Activated naive CD4-positive, alpha-beta T cell treated with anti-CD3 and anti-CD28 coated beads, Interleukin-2, amount 10 ng/mL, durations not matched to agents 7 days and 5 days (primary cell): ENCODE results near the gene CARD10.

Experiments used
- CTCF ChIA-PET: fragments of 350-600 bp; sonication (Branson Sonifier 250); formaldehyde crosslinking; loops from one replicate; lab custom pipeline; 2021; ENCODE audit warnings: antibody characterized with exemption; lab: Charles Lee
- DNase-seq: peaks from one replicate; pipeline ENCODE4 v3.0.0-alpha.2; 2020
- H3K27ac Mint-ChIP-seq: one replicate; pipeline ENCODE4 v1.8.0; 2021; ENCODE audit warnings: mild to moderate bottlenecking, moderate library complexity, mixed read lengths
- H3K27me3 Mint-ChIP-seq: one replicate; pipeline ENCODE4 v1.8.0; 2021; ENCODE audit warnings: mild to moderate bottlenecking, mixed read lengths
- H3K36me3 Mint-ChIP-seq: one replicate; pipeline ENCODE4 v1.8.0; 2021; ENCODE audit warnings: mixed read lengths
- H3K4me1 Mint-ChIP-seq: one replicate; pipeline ENCODE4 v1.8.0; 2021; ENCODE audit warnings: mixed read lengths
- H3K4me3 Mint-ChIP-seq: one replicate; pipeline ENCODE4 v1.8.0; 2021; ENCODE audit warnings: mild to moderate bottlenecking, moderate library complexity, mixed read lengths
- H3K9me3 Mint-ChIP-seq: one replicate; pipeline ENCODE4 v1.8.0; 2021; ENCODE audit warnings: mixed read lengths

The CARD10 gene

GRCh38 chr22:37461961-37462360, 57.3 kb downstream of the CARD10 start:
- no peak for DNase-seq
- H3K27ac Mint-ChIP-seq, result no peak overlapping the region
- no peaks in the 10 kb centered on the region for H3K27me3 Mint-ChIP-seq
- CTCF ChIA-PET, result no interaction called here
- peaks cover 2% of the 10 kb centered on the region for H3K4me1 Mint-ChIP-seq
- no peak overlapping the region for H3K4me3 Mint-ChIP-seq
- peaks cover 28% of the 10 kb centered on the region for H3K36me3 Mint-ChIP-seq
- no peaks in the 10 kb centered on the region for H3K9me3 Mint-ChIP-seq

GRCh38 chr22:37460684-37461083, 58.5 kb downstream of the CARD10 start:
- CTCF ChIA-PET, result interaction anchor here (0.6 kb wide), 1 partner anchor 9 kb away, joined by 3 read pairs; no protein-coding TSS in a partner anchor

GRCh38 chr22:37459206-37459605, 60.0 kb downstream of the CARD10 start:
- no peak for DNase-seq
- no peaks in the 10 kb centered on the region for H3K4me1 Mint-ChIP-seq
- no peak overlapping the region for H3K27ac Mint-ChIP-seq
- peaks cover 3% of the 10 kb centered on the region for H3K27me3 Mint-ChIP-seq
- CTCF ChIA-PET, result interaction anchor here (1.0 to 5.6 kb wide), 11 partner anchors 12 to 260 kb away, joined by 3 to 74 read pairs (median 6); no protein-coding TSS in a partner anchor
- H3K36me3 Mint-ChIP-seq, result peaks cover 16% of the 10 kb centered on the region
- no peak overlapping the region for H3K4me3 Mint-ChIP-seq
- H3K9me3 Mint-ChIP-seq, result no peaks in the 10 kb centered on the region

More at GRCh38 chr22:37460684-37461083, 58.5 kb downstream of the CARD10 start:
- Mint-ChIP-seq H3K9me3 (no peaks in the 10 kb centered on the region), H3K4me1 (peaks cover 2% of the 10 kb centered on the region), H3K4me3 (no peak overlapping the region), H3K27me3 (no peaks in the 10 kb centered on the region), H3K36me3 (peaks cover 22% of the 10 kb centered on the region), H3K27ac (no peak overlapping the region)
- DNase-seq, result no peak

GRCh38 chr22:37457093-37457893, 61.9 kb downstream of the CARD10 start:
- Mint-ChIP-seq H3K4me1 (no peaks in the 10 kb centered on the region), H3K27me3 (peaks cover 9% of the 10 kb centered on the region), H3K4me3 (no peak overlapping the region), H3K9me3 (no peaks in the 10 kb centered on the region), H3K36me3 (peaks cover 9% of the 10 kb centered on the region), H3K27ac (no peak overlapping the region)
- CTCF ChIA-PET, result interaction anchor here (0.5 to 5.6 kb wide), 18 partner anchors 8 to 258 kb away, joined by 3 to 74 read pairs (median 4); no protein-coding TSS in a partner anchor
- DNase-seq, result peak; percentile 92

DNA sequence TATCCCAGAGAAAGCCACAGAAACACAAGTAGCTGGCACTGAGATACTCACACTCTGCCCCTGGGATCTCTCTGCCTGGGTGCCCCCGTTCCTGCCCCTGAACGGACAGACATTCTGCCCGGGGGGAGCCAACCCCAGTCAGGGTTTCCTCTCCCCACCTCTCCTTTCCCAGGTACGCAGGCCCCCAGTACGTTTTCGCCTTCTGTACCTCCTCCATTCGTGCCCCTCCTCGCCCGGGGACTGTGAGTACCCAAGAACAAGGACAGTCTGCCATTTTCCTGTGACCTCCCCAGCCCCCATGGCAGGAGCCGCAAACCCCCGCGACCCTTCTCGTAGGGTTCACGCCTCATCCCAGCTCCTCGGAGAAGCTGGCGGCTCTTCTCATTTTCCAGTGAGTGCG, 62.9 kb downstream of the CARD10 start:
- H3K27ac Mint-ChIP-seq, result no peak overlapping the region
- CTCF ChIA-PET, result interaction anchor here (0.7 to 5.6 kb wide), 7 partner anchors 25 to 218 kb away, joined by 3 to 74 read pairs (median 4); no protein-coding TSS in a partner anchor
- H3K36me3 Mint-ChIP-seq, result peaks cover 6% of the 10 kb centered on the region
- peaks cover 9% of the 10 kb centered on the region for H3K27me3 Mint-ChIP-seq
- H3K4me3 Mint-ChIP-seq, result no peak overlapping the region
- H3K9me3 Mint-ChIP-seq, result no peaks in the 10 kb centered on the region
- DNase-seq, result no peak
- no peaks in the 10 kb centered on the region for H3K4me1 Mint-ChIP-seq

DNA sequence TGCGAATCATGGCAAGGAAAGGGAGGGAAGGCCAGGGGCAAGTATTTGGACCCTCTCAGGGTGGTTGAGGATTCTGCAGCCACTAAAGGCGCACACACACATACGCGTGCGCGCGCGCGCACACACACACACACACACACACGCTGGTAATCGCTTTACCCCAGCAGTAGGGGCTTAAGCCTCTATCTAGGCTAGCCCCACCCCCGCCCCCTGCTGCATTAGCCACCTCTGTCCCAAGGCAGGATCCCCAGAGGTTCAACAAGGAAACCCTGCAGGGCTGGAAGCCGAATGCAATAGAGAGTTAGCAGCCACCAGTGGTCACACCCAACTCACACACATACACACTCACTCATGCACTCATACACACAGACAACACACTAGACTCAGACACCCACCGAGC, 63.3 kb downstream of the CARD10 start:
- Mint-ChIP-seq H3K4me1 (peaks cover 2% of the 10 kb centered on the region), H3K27me3 (peaks cover 9% of the 10 kb centered on the region), H3K27ac (no peak overlapping the region), H3K36me3 (peaks cover 6% of the 10 kb centered on the region), H3K9me3 (no peaks in the 10 kb centered on the region), H3K4me3 (no peak overlapping the region)
- CTCF ChIA-PET, result interaction anchor here (0.8 to 5.6 kb wide), 5 partner anchors 25 to 218 kb away, joined by 3 to 74 read pairs (median 18); no protein-coding TSS in a partner anchor
- DNase-seq, result no peak

- peaks cover 9% of the 10 kb centered on the region for H3K27me3 Mint-ChIP-seq
Measured at GRCh38 chr22:37454857-37455686, 64.1 kb downstream of the CARD10 start.

GRCh38 chr22:37453696-37454095, 65.5 kb downstream of the CARD10 start:
- no peak for DNase-seq
- Mint-ChIP-seq H3K4me3 (no peak overlapping the region), H3K27me3 (peaks cover 9% of the 10 kb centered on the region), H3K9me3 (no peaks in the 10 kb centered on the region), H3K27ac (no peak overlapping the region), H3K36me3 (no peaks in the 10 kb centered on the region), H3K4me1 (peaks cover 12% of the 10 kb centered on the region)
- CTCF ChIA-PET, result interaction anchor here (1.0 to 1.2 kb wide), 2 partner anchors 186 to 193 kb away, joined by 3 read pairs; no protein-coding TSS in a partner anchor

More at GRCh38 chr22:37454857-37455686, 64.1 kb downstream of the CARD10 start:
- no peaks in the 10 kb centered on the region for H3K9me3 Mint-ChIP-seq
- peaks cover 10% of the 10 kb centered on the region for H3K4me1 Mint-ChIP-seq
- peaks cover 5% of the 10 kb centered on the region for H3K36me3 Mint-ChIP-seq
- no peak overlapping the region for H3K4me3 Mint-ChIP-seq
- CTCF ChIA-PET, result interaction anchor here (4.2 to 5.6 kb wide), 2 partner anchors 139 to 188 kb away, joined by 18 to 74 read pairs; no protein-coding TSS in a partner anchor
- no peak overlapping the region for H3K27ac Mint-ChIP-seq
- no peak for DNase-seq

DNA sequence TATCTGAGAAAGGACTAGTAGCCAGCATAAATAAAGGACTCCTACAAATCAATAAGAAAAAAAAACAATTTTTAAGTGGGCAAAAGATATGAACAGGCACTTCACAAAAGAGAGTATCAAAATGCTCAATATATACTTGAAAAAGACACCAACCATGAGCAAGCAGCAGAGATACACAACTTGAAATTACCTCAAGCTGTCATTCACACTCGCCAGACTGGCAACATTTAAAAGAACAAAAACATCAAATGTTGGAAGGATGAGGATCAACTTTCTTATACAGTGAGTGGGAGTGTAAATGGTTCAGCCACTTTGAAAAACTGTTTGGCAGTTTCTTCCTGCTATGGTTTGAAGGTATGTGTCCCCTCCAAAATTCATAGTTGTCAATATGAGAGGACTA, 68.0 kb downstream of the CARD10 start:
- Mint-ChIP-seq H3K27ac (peak overlapping the region; percentile 71), H3K9me3 (no peaks in the 10 kb centered on the region), H3K27me3 (peaks cover 23% of the 10 kb centered on the region), H3K4me3 (no peak overlapping the region), H3K36me3 (no peaks in the 10 kb centered on the region), H3K4me1 (peaks cover 12% of the 10 kb centered on the region)
- CTCF ChIA-PET, result interaction anchor here (1.3 kb wide), 1 partner anchor 21 kb away, joined by 3 read pairs; no protein-coding TSS in a partner anchor
- DNase-seq, result no peak

DNA sequence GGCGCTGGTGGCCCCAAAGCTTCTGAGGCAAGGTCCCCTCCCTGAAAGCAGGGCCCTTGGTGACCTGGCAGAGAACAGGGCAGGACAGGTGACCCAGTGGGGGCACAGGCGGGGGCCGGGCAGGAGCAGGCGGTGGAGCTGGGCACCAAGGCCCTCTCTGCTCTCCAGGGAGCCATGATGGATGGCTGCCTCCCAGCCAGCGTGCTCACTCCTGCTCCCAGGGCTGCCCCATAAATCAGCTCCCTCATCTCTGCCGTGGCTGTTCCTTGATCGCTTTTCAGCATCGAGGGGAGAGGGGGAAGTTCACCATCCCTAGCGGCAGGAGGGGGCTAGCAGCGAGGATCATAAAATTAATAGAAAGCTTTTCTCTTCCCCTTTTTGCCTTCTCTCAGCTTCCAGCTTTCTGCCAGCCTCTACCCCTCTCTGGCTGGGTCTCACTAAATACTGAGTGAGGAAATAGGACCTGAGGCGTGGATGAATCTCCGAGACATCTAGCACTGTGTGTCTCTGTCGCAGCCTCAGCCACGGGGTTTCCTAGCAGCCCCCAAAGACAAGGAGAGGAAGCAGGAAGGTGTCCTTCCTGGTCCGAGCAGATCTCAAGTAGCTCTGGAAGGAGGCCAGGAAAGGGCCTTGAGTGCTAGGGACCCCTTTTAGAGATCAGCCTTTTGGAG, 69.7 kb downstream of the CARD10 start:
- Mint-ChIP-seq H3K27me3 (peaks cover 23% of the 10 kb centered on the region), H3K27ac (no peak overlapping the region), H3K9me3 (no peaks in the 10 kb centered on the region), H3K36me3 (no peaks in the 10 kb centered on the region), H3K4me1 (peaks cover 12% of the 10 kb centered on the region), H3K4me3 (no peak overlapping the region)
- CTCF ChIA-PET, result interaction anchor here (1.0 to 1.6 kb wide), 4 partner anchors 9 to 189 kb away, joined by 4 to 9 read pairs (median 6); no protein-coding TSS in a partner anchor
- DNase-seq, result no peak

GRCh38 chr22:37448516-37449127, 70.6 kb downstream of the CARD10 start:
- Mint-ChIP-seq H3K27ac (no peak overlapping the region), H3K9me3 (no peaks in the 10 kb centered on the region), H3K4me1 (peaks cover 12% of the 10 kb centered on the region), H3K27me3 (peaks cover 16% of the 10 kb centered on the region), H3K4me3 (no peak overlapping the region), H3K36me3 (no peaks in the 10 kb centered on the region)
- CTCF ChIA-PET, result interaction anchor here (1.0 to 1.6 kb wide), 2 partner anchors 9 to 20 kb away, joined by 4 to 9 read pairs; no protein-coding TSS in a partner anchor
- DNase-seq, result no peak

GRCh38 chr22:37445501-37445900, 73.7 kb downstream of the CARD10 start:
- no peak for DNase-seq
- H3K4me3 Mint-ChIP-seq, result no peak overlapping the region
- peaks cover 2% of the 10 kb centered on the region for H3K36me3 Mint-ChIP-seq
- CTCF ChIA-PET, result interaction anchor here (1.0 kb wide), 1 partner anchor 17 kb away, joined by 3 read pairs; no protein-coding TSS in a partner anchor
- peaks cover 4% of the 10 kb centered on the region for H3K9me3 Mint-ChIP-seq
- H3K4me1 Mint-ChIP-seq, result peaks cover 12% of the 10 kb centered on the region
- no peak overlapping the region for H3K27ac Mint-ChIP-seq
- peaks cover 28% of the 10 kb centered on the region for H3K27me3 Mint-ChIP-seq

GRCh38 chr22:37443977-37444376, 75.2 kb downstream of the CARD10 start:
- Mint-ChIP-seq H3K27ac (no peak overlapping the region), H3K4me1 (peaks cover 6% of the 10 kb centered on the region), H3K27me3 (peaks cover 32% of the 10 kb centered on the region), H3K4me3 (no peak overlapping the region), H3K9me3 (peaks cover 4% of the 10 kb centered on the region), H3K36me3 (peaks cover 2% of the 10 kb centered on the region)
- no peak for DNase-seq
- CTCF ChIA-PET, result interaction anchor here (0.7 kb wide), 1 partner anchor 128 kb away, joined by 3 read pairs; no protein-coding TSS in a partner anchor
